Fibroblast of skin of left biceps (primary cell): ENCODE results near the gene WBP1L.
"Not testable (repeated sequence)": the region's sequence is repeated elsewhere in the genome, so short reads cannot be mapped to it uniquely, and the experiment has no call there.

Experiments
- DNase-seq, 2 experiments: peaks; one replicate each; pipeline ENCODE4 v3.0.0-alpha.2; 2013; ENCODE audit warnings: low read depth in 2 of 2

The WBP1L gene

DNA sequence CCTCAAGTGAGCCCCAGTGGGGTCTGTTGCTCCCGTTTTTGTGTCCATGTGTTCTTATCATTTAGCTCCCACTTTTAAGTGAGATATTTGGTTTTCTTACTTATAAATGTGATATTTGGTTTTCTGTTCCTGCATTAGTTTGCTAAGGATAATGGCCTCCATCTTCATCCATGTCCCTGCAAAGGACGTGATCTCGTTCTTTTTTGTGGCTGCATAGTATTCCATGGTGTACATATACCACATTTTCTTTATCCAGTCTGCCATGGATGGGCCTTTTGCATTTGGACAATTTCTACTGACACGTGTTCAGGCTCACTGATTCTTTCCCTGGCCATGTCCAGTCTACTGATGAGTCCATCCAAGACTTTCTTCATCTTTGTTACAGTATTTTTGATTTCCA is 19.8 kb upstream of the WBP1L start:
- no peak for DNase-seq

- DNase-seq: no peak
Observed at GRCh38 chr10:102726274-102726673, 17.5 kb upstream of the WBP1L start.

DNA sequence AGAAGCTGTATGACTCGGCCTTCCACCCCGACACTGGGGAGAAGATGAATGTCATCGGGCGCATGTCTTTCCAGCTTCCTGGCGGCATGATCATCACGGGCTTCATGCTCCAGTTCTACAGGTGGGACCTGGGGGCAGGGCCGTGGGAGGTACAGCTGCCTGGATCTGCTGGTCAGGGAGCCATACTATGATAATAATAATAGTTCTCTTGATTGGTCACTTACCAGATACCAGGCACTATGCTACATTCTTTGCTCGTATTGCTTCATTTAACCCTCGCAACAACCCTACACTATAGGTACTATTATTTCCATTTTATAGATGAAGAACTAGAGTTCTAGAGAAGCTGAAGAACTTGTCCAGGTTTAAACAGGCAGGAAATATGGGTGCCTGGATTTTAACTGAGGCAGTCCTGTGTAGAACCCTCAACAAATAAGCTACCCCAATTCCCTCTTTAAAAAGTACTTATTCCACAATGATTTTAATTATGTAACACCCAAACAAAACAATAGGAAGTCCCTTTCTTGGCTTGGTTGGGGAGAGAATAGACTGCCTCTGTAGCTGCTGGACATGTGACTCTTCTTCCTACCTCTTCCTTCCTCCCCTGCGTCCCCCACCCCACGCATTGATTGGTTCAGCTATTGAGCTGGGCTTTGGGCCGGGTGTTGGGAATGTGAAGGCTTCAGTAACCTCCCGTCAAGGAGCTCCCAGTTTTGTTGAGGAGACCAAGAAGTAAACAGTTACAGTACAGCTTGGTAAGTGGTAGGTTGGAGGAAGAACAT is 16.5 kb upstream of the WBP1L start:
- DNase-seq: no peak

- no peak for DNase-seq
Observed at GRCh38 chr10:102729029-102730026, 14.4 kb upstream of the WBP1L start.

- no peak for DNase-seq
Observed at GRCh38 chr10:102731222-102731800, 12.4 kb upstream of the WBP1L start.

GRCh38 chr10:102732661-102733060 is 11.1 kb upstream of the WBP1L start:
- DNase-seq: no peak

DNA sequence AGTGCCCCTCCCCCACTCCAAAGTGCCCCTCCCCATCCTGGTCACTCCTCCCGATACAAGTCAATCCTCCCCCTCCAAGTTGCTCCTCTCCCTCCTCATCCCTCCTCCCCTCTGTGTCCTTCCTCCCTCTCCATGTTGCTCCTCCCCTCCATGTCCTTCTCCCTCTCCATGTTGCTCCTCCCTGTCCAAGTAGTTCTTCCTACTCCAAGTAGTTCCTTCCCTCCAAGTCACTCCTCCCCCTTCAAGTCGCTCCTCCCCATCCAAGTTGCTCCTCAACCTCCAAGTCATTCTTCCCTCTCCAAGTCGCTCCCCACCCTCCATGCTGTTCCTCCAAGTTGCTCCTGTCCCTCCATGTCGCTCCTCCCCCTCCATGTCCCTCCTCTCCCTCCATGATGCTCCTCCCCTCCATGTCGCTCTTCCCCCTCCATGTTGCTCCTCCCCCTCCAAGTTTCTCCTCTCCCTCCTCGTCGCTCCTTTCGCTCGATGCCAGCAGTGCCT is 8.6 kb upstream of the WBP1L start:
- no peak for DNase-seq

DNA sequence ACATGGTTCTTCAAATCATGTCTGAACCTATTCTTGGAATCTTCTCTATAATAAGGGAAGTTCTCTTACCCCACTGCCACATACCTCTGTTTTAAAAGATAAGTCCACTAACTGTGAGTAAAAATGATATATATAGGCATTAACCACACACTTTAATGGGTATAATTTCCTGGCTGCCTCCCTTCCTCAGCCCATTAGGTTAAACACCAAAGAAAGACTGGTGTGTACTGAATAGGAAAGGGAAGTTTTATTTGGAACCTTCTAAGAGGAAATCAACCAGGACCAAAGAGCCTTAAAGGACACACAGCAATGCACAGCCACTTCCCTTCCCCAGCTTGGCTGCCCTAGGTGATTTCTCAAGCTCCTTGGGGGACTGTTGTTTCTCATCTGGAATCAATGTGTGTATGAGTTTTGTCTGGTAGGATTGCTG is 5.0 kb upstream of the WBP1L start:
- DNase-seq: no peak

- DNase-seq: no peak
Observed at GRCh38 chr10:102740229-102740628, 3.5 kb upstream of the WBP1L start.

- DNase-seq: no peak
Observed at GRCh38 chr10:102741726-102742237, 2.0 kb upstream of the WBP1L start.

DNA sequence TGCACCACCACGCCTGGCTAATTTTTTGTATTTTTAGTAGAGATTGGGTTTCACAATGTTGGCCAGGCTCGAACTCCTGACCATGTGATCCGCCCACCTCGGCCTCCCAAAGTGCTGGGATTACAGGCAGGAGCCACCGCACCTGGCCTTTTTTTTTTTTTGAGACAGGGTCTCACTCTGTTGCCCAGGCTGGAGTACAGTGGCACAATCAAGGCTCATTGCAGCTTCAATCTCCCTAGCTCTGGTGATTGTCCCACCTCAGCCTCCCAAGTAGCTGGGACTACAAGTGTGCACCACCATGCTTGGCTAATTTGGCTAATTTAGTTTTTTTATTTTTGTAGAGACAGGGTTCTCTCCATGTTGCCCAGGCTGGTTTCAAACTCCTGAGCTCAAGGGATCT is 1.4 kb upstream of the WBP1L start:
- not testable (repeated sequence) for DNase-seq

GRCh38 chr10:102743078-102743587 is 615 bp upstream of the WBP1L start:
- DNase-seq: no peak

GRCh38 chr10:102744374-102745051 is 765 bp downstream of the WBP1L start:
- no peak for DNase-seq

DNA sequence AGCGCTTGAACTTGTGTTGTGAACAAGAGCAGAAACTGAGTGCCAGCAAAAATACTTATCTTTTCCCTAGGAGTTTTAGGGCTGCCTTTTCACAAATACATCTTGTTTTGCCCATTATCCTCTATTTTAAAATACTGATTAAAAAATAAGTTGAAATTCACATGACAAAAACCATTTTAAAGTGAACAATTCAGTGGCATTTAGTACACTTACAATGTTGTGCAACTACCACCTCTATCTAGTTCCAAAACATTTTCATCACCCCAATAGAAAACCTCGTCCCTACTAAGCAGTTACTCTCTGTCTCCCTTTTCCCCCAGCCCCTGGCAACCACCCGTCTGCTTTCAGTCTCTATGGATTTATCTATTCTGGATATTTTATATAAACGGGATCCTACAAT is 1.4 kb downstream of the WBP1L start:
- no peak for DNase-seq

DNA sequence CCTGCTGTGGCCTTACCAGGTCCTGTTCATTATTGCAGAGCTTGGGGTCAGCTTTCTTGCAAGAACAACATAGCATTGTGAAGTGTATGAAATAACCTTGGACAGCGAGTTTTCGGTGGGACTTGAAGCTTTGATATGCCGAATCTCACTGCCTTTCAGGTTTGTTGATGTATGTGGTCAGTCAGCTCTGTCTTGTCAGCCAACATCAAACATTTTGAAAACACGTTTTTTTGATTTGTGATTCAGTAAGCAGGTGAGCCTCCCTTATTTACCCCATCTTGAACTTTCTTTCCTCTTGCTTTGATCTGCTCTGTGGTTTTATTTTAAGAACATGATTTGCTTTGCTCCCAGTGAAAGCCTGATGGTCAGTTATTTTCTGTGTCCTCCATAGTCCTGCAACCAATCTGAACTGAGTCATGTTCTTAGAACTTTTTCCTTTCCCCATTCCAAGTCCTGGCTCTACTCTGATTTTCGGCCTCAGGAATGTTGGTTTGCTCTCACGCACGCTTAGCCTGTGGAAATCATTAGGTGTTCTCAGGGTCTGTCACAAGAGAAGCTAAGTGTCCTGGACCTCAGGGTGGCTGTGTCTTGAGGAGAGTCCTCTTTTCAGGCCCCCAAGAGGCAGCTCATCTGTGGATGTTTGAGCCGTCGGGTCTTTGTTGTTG is 8.7 kb downstream of the WBP1L start:
- no peak for DNase-seq

DNA sequence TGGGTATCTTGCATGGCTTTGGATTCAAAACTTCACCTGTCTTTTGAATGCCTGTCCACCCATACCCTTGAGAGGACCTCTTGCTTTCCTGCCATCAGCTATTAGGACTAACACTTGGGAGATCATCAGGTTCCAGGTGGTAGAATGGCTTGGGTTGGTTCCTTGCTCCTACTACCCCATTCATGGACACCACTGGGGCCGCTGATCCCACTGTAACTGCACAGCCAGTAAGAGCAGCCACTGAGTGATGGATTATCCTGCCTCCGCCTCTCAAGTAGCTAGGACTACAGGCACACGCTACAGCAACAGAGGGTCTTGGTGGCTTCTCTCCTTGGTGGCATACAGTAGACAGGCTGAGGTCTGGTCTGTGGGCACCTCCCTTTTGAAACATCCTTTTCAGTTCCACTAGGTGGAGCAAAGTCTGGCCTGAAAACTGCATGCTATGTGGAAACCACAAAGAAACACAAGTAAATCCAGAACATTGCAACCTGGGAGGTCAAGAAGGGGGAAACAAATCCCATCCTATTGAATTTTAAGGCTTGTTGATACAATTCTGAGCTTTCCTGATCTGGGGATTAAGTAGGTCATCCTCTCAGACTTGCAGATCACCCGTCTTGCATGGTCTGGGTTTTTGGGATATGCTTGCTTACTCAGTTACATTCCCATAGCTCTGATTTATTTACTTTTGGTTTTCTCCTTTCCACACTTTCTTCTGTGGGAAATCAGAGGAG is 9.4 kb downstream of the WBP1L start:
- DNase-seq: no peak

- DNase-seq: no peak
Observed at GRCh38 chr10:102753718-102754117, 10.0 kb downstream of the WBP1L start.

DNA sequence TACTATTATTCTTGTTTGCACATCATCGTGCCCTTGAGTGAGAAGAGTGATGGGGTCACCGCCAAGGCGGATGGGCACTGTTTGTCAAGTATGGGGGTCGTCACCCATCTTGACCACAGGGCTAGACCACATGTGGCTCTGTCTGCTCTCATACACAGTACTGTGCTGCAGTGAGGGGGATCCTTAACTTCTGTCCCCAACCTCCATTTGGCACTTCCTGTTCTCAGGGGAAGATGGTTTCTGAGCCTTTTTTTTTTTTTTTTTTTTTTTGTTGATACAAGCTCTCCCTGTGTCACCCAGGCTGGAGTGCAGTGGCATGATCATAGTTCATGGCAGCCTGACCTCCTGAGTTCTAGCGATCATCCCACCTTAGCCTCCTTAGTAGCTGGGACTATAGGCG is 13.6 kb downstream of the WBP1L start:
- no peak for DNase-seq

GRCh38 chr10:102758240-102758932 is 14.6 kb downstream of the WBP1L start:
- no peak for DNase-seq
